HG02610 (cell line): ENCODE data around the gene SLC23A1.

ENCODE experiments used
- ATAC-seq: cut with Tn5 transposase; IDR thresholded peaks from one replicate; pipeline ENCODE4 v1.9.1; 2021; ENCODE audit warnings: mild to moderate bottlenecking, moderate library complexity; ENCODE audit not compliant: unreplicated experiment

The SLC23A1 gene

DNA sequence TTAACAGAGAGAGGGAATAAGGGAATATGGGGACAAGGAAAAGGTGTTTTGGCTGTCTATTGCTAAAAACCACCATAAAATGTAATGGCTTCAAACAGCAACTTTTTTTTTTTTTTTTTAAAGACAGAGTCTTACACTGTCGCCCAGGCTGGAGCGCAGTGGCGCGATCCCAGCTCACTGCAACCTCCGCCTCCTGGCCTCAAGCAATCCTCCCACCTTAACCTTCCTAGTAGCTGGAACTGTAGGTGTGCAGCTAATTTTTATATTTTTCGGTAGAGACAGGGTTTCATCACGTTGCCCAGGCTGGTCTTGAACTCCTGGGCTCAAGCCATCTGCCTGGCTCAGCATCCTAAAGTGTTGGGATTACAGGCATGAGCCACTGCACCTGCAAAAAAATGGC lies 25.1 kb upstream of the SLC23A1 start:
- ATAC-seq = no peak

DNA sequence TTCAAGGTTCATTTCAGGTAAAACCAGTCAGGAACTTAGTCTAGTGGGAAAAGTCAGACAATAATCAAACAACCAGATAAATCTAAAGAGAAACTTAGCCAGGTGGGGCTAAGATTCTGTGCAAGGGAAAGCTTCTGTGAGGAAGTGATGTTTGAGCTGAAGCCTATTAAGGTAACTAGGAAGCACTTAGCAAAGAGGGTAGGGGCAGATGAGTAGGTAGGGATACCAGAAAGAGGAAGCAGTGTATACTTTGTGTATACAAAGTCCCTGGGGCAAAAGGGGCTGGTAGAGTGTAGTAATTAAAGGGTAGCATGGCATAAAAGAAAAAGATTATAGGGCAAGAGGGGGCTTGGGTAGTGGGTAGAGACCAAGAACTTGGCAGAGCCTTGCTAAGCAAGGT lies 24.4 kb upstream of the SLC23A1 start:
- no peak for ATAC-seq

DNA sequence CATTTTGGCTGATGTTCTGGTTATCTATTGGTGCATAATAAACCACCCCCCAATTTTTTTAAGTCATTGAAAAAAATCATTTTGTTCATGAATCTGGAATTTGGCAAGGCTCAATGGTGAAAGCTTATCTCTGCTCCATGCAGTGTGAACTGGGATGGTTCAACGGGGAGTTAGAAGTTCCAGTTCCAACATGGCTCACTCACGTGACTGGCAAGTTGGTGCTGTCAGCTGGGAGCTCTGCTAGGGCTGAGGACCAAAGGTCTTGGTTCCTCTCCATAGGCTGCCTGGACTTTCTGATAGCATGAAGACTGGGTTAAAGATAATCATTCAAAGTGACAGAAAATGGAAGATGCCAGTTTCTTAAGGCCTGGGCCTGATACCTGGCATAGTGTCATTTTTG lies 23.9 kb upstream of the SLC23A1 start:
- ATAC-seq = no peak

- no peak for ATAC-seq
Observed at GRCh38 chr5:139404484-139404840, 21.4 kb upstream of the SLC23A1 start.

GRCh38 chr5:139403787-139404483 lies 20.8 kb upstream of the SLC23A1 start, which contains the start of gene SPATA24:
TSS of gene SPATA24 (minus strand) at chr5:139404089. CDS start at chr5:139404060, 29 bp downstream.
- ATAC-seq = peak; percentile 76

GRCh38 chr5:139403418-139403786 lies 20.3 kb upstream of the SLC23A1 start:
- no peak for ATAC-seq

DNA sequence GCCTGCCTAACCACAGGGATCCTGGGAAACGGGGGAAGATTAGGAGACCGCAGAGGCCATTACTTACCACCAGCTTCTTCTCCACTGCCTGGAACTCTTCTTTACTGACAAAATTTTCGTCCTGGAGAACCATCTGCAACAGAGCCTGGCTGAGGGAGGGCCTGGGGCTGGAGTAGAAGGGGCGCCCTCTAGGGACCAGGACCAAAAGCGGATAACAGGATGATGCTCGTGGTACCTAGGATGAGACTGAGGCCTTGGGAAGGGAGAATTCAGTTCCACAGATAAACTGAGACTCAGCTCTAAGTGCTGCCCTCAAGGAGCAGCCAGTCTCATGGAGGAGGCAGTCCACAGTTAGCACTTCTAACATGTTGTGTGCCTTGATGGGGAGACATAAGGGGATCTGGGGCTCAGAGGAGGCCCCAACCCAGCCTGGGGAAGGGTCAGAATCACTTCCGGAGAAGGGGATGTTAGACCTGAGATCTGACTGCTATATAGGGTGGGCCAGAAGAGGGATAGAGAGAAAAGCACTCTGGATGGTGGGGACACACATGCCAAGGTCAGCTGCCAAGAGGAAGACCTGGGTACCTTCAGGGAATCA lies 19.6 kb upstream of the SLC23A1 start:
- ATAC-seq = no peak

- no peak for ATAC-seq
Observed at GRCh38 chr5:139401546-139401945, 18.4 kb upstream of the SLC23A1 start.

DNA sequence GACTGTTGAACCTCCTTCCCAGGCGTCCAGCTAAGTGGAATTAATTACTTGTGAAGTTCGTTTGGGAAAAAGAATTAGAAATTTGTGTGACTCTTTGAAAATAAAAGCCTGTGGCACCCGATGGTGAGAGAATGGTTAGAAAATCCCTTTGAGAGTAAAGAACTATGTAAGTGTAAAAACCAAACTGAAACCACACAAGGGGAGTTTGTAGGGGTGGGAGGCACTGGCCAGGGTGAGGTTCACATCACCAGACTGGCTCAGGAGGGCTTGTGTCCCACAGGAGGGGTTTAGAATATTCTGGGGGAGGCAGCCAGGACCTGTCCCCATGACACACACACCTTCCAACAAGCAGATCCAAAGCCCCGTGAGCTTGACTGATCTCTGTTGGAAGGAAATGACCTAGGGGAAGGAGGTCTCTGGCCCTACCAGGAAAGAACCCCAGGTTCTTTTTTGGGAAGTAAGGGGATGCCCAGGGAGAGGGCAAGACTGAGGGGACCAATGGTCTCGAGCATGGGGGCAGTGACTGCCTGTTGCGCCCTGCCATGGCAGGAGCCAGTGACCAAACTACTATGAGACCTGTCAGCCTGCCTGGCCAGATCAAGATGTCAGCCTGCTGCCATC lies 16.5 kb upstream of the SLC23A1 start:
- peak; percentile 53 for ATAC-seq

- no peak for ATAC-seq
Observed at GRCh38 chr5:139397921-139398320, 14.8 kb upstream of the SLC23A1 start.

DNA sequence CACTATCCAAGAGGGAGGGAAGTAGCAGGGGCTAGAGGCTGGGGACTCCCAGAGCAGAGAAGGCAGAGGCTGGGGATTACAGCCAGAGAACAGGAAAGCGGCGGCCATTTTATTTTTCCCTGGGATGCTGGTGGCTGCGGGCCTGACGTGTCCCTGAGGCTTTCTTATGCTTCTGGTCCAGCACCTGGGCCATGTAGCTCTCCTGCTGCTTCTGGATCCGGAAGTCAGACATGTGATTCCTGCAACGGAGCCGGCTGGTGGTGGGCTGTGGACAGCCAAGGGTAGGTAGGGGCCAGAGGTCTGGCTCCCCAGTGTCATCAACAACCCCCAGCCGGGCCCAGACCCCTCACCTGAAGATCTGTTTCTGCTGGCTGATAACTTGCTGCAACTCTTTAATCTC lies 13.6 kb upstream of the SLC23A1 start:
- ATAC-seq = no peak

DNA sequence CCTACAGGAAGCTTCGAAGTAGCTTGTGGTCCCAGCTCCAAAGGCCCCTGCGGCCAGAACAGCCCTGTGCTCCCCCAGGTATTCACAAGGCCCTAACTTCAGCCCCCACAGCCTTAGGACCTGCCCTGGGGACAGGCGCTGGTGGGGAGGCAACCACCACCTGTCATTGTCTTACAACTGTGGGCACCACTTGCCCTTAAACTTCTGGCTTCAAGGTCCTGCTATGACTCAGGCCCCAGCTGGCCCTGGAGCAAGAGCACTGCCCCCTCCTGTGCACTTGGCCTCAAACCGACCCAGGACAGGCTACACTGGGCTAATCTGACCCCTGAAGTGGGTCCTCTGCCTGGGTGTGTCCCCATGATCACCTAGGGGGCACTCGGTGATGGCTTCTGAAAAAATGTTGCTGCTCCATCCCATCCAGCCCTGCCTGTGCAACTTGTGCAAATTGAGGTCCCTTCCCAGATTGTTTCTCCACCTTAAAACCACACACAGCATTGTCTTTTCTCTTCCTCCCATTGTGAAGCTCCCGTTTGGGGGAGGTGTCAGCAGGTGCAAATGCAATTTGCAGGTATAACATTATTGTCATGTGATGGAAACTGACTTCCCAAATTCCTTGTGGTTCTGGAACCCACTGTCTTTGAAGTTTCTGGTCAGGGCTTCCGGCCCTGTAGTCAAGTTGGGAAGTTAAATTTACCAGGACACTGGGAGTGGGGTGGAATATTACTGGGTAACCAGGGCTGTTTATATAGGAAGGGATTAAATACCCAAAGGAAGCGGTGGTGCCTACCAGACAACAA lies 12.9 kb upstream of the SLC23A1 start:
- no peak for ATAC-seq

DNA sequence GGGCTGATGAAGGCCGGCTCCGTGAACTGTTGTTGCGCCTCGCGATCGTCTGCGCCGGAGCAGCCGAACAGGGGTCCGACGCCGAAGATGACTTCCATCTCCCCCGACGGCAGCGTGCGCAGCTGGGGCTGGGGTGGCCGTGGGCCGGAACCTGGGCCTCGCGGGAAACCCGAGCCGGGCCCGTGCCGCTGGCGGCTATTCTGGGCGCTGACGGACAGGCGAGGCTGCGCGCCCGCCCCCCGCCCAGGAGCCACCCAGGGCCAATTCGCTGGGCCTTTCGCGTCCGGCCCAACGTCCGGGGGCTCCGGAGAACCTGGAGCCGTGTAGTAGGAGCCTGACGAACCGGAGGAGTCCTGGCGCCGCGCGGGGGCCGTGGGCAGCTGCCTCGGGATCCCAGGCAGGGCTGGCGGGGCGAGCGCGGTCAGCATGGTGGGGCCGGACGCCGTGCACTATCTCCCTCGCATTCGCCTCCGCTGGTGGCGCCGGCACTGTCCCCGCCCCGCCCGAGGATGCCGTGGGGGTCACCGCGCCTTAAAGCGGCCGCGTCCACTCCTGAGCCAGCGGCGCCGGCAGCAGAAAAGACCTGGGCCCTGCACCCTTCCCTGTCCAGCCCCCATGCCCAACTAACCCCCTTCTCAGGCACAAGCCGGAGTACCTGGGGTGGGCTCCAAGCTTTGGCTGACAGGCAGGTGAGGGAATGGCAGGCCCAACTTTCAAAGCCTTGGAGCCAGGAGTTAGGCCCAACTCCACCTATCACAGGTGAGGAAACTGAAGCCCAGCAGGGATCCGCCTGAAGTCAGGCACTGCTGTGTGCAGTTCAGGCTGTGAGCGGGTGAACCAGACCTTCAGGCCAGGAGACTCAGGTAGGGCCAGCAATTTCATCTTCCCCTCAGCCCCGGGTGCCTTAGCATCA lies 11.8 kb upstream of the SLC23A1 start, which contains the start of gene PROB1:
Gene PROB1 (minus strand): TSS at position 451 of the 913 bp plus-strand sequence. CDS start 23 bp downstream, at position 428.
- ATAC-seq = no peak

DNA sequence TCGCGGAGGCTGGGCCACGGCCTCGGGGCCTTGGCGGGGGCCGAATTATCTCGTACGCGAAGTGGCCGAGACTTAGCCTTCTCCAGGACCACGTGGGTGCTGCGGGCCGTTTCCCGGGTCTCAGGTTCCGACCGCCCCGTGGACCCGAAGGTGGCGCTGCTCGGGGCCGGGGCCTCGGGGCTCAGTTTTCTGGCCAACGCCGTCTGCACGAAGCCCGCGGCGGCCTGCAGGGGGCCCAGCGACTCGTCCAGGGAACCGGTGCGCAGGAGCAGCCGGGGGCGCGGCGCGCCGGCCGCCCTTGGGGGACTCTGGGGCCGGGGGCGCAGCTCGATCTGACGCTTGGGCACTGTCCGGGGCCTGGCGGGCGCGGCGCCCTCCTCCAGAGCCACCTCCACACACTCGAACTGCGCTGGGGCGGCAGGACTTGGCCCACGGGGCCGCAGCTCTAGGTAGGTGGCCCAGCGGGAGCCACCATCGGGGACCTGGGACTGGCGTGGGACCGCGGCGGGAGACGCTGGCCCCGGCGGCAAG lies 11.1 kb upstream of the SLC23A1 start:
- ATAC-seq = no peak

- no peak for ATAC-seq
Observed at GRCh38 chr5:139393497-139394122, 10.5 kb upstream of the SLC23A1 start.

- ATAC-seq = peak; percentile 45
Observed at GRCh38 chr5:139392678-139393496, 9.8 kb upstream of the SLC23A1 start.

- no peak for ATAC-seq
Observed at GRCh38 chr5:139392324-139392677, 9.2 kb upstream of the SLC23A1 start.

- ATAC-seq = no peak
Observed at GRCh38 chr5:139391570-139392323, 8.7 kb upstream of the SLC23A1 start.
